ENCODE data around the gene PKD1L1. TPM values are rescaled to one million over a fixed set of nuclear protein-coding genes. Genes with fewer than 3 reads are reported as not detected.

Gene PKD1L1
- total RNA-seq, 1 experiment from 2014 or later: 0.17 TPM

- Mint-ChIP-seq H3K4me3 (no peak overlapping the region), H3K36me3 (ENCODE audit: insufficient read depth in 1 of 3, low read depth in 3 of 3) (no peaks in the 10 kb centered on the region), H3K9me3 (no peaks in the 10 kb centered on the region; a peak in 1 of 5 replicates), H3K4me1 (peaks cover 5 to 6% of the 10 kb centered on the region in 2 experiments; a peak in 3 of 4 replicates), H3K27me3 (ENCODE audit: low read depth) (peaks cover 6% of the 10 kb centered on the region), H3K27ac (no peak overlapping the region; a peak in 1 of 7 replicates)
- no peak for TF ChIP-seq CTCF (conservative IDR thresholded peaks at IDR 0.05)
- no peak overlapping the region for H3K9ac ChIP-seq (ENCODE audit: extremely low read depth, insufficient read length, low read length)
- no peak overlapping the region for H3K14ac ChIP-seq (ENCODE audit: insufficient read depth, low read length)
- no peak overlapping the region for H2BK20ac ChIP-seq (ENCODE audit: low read depth, low read length, poor library complexity, severe bottlenecking)
- no peak overlapping the region for H3K18ac ChIP-seq (ENCODE audit: insufficient read length, low read depth, low read length)
- H3K79me1 ChIP-seq (ENCODE audit: insufficient read depth, low read depth, low read length, poor library complexity, severe bottlenecking): no peaks in the 10 kb centered on the region
- H3K27me3 ChIP-seq (ENCODE audit: insufficient read depth, low read length): no peaks in the 10 kb centered on the region
- WGBS (ENCODE audit: extremely low coverage, insufficient read length, low lambda C conversion rate): no CpG with 5 or more reads among the region's 9 CpGs
- no peak overlapping the region for H3K56ac ChIP-seq (ENCODE audit: insufficient read length, low read depth, low read length)
- no peak overlapping the region for H2BK15ac ChIP-seq (ENCODE audit: low read depth, low read length)
- H2AK5ac ChIP-seq (ENCODE audit: insufficient read length, low read length): no peak overlapping the region
- no peak overlapping the region for H4K5ac ChIP-seq (ENCODE audit: insufficient read length, low read depth, low read length)
- H2AFZ ChIP-seq (ENCODE audit: low read length): no peak overlapping the region
- H3K9me3 ChIP-seq (ENCODE audit: control insufficient read depth, low read depth, low read length): no peaks in the 10 kb centered on the region
- H3K23ac ChIP-seq (ENCODE audit: insufficient read length, low read depth, low read length): no peak overlapping the region
- no peaks in the 10 kb centered on the region for H3K79me2 ChIP-seq (ENCODE audit: insufficient read depth, low read length)
- H3K4me2 ChIP-seq (ENCODE audit: insufficient read depth, insufficient read length, low read length): no peak overlapping the region
- no peak overlapping the region for H2BK5ac ChIP-seq (ENCODE audit: insufficient read length, low read length)
- no peak overlapping the region for H3K4ac ChIP-seq (ENCODE audit: low read depth, low read length)
- H4K20me1 ChIP-seq (ENCODE audit: control insufficient read depth, insufficient read depth, insufficient read length): no peaks in the 10 kb centered on the region
- no peak overlapping the region for H2BK120ac ChIP-seq (ENCODE audit: low read depth, low read length, poor library complexity, severe bottlenecking)
- no peak for DNase-seq
- H2BK12ac ChIP-seq (ENCODE audit: insufficient read length, low read depth, low read length): no peak overlapping the region
- no peak overlapping the region for H4K8ac ChIP-seq (replicated peaks; ENCODE audit: insufficient read length, low read depth, low read length)
- no peak overlapping the region for H3T11ph ChIP-seq (ENCODE audit: low read length)
- no peaks in the 10 kb centered on the region for H3K4me1 ChIP-seq (ENCODE audit: insufficient read depth, low read length)
- no peak overlapping the region for H4K91ac ChIP-seq (ENCODE audit: insufficient read length, low read depth, low read length)
- H3K23me2 ChIP-seq (ENCODE audit: insufficient read length, low read depth, low read length, poor library complexity, severe bottlenecking): no peaks in the 10 kb centered on the region
- no peak overlapping the region for H3K27ac ChIP-seq (ENCODE audit: insufficient read length, low read depth, low read length)
These were observed 57.7 kb downstream of the PKD1L1 start for GRCh38 chr7:47890606-47891005.
